GM21423 (cell line): ENCODE measurements around the gene SLC5A4.

Source experiments
- ATAC-seq: cut with Tn5 transposase; IDR thresholded peaks from one replicate; pipeline ENCODE4 v1.9.1; 2021; ENCODE audit warnings: mild to moderate bottlenecking, moderate library complexity; ENCODE audit not compliant: unreplicated experiment

The SLC5A4 gene

DNA sequence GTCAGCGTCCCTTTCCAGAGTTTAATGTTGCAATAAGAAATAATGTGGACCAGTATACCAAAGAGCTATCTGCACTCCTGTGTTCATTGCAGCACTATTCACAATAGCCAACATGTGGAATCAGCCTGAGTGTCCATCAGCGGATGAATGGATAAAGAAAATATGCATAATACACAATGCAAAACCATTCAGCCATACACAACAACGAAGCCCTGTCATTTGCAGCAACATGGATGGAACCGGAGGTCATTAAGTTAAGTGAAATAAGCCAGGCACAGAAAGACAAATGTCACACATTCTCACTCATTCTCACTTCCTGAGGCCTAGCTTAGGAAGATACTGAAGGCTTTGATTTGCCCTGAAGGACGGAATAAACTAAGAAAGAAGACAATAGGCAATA, 22.1 kb downstream of the SLC5A4 start:
- no peak for ATAC-seq

DNA sequence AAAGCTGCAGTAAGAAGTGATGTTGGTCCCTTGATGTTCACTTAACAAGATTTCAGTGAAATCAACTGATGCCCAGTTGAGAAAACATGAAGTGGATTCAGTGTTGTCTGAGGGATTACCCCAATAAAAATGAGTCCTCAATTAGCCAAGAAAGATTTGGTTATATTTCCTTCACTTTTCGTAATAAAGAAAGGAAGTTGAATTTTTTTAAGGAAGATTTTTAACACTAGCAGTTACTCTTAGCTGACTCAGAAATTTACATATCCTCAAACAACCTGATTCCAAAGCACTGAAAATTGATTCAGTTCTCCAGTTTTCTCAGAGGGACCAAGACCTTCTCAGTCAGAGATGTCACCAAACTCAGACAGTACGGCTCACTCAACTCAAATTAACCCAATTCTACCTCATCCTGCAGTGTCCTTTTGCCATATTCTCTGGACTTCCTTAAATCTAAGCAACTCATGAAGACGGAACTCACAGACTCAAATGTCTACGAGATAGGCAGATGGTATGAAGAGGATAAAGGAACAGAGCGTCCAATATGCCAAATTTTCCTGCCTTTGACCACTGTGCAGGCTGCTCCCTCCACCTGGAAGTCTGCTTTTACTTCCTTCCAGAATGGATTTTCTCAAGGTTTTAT, 22.8 kb downstream of the SLC5A4 start:
- ATAC-seq: no peak

DNA sequence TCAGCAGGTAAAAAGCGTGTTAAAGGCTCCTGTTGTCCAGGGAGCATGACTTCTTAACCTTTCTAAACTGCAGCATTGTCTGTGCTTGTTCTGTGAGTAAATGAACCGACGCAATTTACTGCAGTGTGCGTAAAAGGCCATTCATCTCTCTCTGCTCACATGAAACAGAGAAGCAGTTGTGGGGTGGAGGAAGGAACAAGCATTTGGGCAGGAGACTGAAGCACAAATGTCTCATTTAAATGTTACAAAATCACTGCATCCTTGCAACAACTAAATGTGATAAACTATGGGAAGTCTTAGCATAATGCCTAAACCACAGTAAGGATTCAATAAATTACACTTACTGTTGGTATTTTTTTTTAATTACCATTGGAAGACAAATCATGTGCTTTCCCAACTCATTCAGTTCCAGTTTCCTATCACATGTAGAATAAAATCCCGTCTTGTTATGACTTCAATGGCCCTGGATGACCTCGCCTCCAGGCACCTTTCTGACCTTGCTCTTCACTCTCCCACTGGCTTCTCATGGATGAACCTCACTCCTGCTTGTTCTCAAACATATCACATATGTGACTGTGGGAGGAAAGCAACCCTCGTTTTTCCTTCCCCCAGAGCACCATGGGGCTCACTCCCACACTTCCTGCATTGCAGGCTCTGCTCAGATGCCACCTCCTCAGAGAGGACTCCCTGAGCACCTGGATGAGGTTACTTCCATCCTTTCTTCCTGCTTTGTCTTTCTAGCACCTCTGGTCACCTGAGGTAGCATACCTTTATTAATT, 28.6 kb downstream of the SLC5A4 start:
- no peak for ATAC-seq

DNA sequence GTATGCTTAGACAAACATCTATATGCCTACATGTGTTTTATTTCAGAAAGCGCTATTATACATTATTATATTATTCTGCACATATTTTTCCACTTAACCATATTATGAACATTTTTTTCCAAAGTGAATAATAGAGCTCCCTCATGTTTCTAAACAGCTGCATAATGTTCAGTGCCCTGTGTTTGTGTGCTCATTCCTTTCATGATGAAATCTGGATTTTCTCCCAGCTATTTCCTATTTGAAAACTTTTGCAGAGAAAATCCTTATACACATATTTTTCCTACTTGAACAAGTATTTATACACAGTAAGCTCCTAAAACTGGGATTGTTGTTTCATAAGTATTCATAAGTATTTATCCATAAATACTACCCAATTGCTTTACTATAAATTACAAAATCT, 32.2 kb downstream of the SLC5A4 start:
- ATAC-seq: no peak

- ATAC-seq: no peak
Observed at GRCh38 chr22:32219026-32219425, 36.1 kb downstream of the SLC5A4 start.

DNA sequence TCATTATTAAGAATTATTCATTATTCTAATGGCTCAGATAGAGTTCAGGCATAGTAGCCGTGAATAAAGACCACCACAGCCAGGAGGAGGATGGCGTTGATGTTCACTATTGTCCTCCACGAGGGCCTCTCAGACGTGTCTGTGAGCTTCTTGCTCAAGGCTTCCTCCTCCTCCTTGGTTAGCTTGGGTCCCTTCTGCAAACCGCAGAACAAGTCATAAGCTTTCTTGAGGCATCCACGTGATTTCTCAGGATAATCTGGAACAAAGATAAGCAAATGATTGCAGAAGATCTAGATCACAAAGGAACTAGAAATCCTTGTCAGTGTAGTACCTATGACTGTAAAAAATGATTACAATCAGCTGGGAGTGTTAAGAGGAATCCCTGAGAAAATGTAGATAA, 36.7 kb downstream of the SLC5A4 start:
- ATAC-seq: no peak

DNA sequence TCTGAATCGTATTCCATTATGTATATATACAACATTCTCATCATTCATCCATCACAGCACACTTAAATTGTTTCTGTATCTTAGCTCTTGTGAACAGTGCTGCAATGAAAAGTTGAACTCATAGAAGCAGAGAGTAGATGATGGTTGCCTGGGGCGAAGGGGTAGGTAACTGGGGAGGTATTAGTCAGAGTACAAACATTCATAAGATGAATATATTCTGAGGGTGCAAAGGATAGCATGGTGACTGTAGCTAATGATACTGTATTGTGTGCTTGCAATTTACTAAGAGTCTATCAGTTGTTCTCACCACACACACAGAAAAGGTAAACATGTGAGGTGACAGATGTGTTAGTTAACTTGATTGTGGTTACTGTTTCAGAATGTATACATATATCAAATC, 37.7 kb downstream of the SLC5A4 start:
- no peak for ATAC-seq

DNA sequence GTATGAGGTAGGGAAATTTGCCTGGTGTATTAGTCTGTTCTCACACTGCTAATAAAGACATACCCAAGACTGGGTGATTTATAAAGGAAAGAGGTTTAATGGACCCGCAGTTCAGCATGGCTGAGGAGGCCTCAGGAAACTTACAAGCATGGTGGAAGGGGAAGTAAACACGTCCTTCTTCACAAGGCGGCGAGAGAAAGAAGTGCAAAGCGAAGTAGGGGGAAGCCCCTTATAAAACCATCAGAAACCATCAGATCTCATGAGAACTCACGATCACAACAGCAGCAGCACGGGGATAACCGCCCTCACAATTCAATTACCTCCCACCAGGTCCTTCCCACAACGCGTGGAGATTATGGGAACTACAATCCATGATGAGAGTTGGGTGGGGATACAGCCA, 38.2 kb downstream of the SLC5A4 start:
- ATAC-seq: no peak

- ATAC-seq: no peak
Observed at GRCh38 chr22:32211011-32211410, 44.1 kb downstream of the SLC5A4 start.

DNA sequence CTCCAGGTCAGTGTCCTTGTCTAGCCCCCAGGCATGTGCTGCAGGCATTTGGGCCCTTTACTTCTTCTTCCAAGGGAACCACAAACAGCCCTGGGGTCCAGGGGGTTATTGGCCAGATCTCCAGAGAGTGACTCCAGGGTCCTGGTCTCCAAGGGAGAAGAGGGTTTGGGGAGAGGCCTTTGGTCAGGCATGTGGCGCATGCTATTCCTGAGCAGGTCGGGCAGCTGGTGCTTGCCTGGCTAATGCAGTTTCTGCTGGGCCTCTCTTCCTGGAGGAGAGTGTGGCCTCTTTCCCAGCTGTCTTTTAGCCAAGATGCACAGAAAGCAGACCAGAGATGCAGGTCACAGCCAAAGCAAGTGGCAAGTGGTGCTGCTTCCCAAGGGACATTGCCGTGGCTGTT, 46.5 kb downstream of the SLC5A4 start:
- ATAC-seq: no peak

- no peak for ATAC-seq
Observed at GRCh38 chr22:32207971-32208480, 47.1 kb downstream of the SLC5A4 start.

DNA sequence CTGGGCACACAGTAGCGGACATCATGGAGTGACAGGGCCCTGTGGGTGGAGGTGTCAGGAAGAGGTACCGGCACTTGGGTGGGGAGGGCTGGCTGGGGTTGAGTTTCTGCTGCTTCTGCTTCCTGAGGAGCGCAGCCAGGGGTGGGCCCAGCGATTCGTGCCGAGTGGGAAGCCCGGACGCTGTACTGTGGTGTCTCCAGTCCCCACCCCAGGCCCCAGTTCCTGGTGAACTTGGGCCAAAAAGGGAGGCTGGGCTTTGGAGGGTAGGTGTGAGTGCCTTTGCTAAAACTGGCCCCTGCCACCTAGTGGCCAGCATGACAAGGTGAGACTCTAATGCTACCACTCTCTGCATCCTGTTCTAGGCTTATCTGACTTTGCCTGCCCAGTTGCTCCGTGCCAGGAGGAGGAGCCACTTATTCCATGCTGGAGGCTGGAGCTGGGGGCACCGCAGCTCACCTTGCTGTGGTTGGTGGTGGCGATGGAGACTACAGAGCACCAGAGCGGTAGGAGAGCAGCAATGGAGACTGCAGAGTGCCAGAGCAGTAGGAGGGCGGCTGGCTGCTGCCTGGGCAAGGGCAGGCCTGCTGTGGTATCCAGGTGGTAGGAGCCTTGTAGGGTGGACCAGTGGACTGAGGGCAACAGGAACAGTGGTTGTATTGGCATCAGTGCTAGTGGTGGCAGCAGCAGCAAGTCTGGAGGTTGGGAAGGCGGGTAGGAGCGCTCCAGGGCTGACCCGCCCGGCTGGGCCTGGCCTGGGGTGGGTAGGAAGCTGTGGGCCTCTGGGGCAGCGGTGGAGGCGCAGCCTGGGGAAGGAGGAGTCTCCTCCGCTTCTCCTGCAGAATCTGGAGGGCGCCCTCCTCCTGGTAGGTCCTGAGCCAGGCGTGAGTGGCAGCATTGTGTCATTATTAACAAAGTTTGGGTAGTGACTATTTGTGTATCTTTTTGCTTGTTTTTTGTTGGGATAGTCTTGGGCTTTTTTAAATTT, 48.1 kb downstream of the SLC5A4 start:
- no peak for ATAC-seq

DNA sequence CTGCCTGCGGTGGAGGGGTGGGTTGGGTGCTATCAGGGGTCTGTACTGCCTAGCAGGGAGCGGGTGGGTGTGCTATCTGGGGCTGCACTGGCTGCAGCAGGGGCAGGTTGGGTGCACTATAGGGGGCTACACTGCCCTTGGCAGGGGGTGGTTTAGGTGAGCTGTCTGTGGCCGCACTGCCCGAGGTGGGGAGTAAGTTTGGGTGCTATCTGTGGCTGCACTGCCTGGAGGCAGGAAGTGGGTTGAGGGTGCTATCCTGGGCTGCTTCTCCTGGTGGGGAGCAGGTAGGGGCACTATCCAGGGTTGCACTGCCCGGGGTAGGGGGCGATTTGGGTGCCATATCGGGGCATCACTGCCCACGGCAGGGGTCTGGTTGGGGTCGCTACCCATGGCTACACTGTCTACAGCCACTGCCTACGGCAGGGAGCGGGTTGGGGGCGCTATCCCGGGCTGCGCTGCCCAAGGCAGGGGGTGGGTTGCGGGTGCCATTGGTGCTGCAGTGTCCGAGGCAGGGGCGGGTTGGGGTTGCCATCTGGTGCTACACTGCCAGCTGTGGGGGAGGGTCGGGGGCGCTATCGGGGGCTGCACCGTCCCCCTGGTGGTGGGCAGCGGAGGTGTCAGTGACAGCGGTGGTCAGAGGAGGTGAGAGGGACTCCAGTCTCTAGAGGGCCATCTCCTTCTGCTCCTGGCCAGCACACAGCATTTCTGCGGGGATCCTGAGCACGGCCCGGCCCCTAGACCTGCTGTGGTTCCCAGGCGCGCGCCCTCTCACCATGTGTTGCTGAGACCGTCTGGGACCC, 49.0 kb downstream of the SLC5A4 start:
- ATAC-seq: no peak

- ATAC-seq: no peak
Observed at GRCh38 chr22:32204856-32205722, 50.1 kb downstream of the SLC5A4 start, which contains the start of gene RFPL2. Gene RFPL2, minus strand, starts transcription at chr22:32205073. Its CDS starts 2,622 bp downstream, at chr22:32202451.

- no peak for ATAC-seq
Observed at GRCh38 chr22:32204040-32204855, 50.9 kb downstream of the SLC5A4 start.

DNA sequence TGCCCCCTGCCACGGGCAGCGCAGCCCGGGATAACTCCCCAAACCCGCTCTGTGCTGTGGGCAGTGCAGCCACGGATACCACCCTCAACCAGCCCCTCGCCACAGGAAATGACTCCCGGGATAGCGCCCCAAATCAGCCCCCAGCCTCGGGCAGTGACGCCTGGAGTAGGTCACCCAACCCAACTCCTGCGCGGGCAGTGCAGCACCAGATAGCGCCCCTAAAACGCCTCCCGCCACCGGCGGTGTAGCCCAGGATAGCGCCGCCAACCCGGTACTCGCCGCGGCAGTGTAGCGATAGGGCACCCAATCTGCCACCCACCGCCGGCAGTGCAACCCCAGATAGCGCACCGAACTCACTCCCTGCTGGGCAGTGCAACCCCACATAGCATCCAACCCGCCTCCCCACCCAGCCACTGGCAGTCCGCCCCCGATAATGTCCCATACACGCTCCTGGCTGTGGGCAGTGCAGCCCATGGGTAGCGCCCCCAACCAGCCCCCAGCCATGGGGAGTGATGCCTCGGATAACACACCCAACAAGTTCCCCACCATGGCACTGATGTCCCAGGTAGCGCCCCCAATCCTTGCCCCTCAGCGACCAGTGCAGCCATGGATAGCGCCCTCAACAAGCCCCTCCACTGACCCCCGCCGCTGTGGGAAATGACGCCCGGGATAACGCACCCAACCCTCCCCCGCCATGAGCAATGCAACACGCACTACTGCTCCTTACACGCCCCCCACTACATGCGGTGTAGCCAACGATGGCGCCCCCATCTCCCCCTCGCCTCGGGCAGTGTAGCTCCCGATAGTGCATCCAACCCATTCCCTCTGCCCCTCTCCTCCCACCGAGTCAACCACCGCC, 51.7 kb downstream of the SLC5A4 start:
- ATAC-seq: no peak

DNA sequence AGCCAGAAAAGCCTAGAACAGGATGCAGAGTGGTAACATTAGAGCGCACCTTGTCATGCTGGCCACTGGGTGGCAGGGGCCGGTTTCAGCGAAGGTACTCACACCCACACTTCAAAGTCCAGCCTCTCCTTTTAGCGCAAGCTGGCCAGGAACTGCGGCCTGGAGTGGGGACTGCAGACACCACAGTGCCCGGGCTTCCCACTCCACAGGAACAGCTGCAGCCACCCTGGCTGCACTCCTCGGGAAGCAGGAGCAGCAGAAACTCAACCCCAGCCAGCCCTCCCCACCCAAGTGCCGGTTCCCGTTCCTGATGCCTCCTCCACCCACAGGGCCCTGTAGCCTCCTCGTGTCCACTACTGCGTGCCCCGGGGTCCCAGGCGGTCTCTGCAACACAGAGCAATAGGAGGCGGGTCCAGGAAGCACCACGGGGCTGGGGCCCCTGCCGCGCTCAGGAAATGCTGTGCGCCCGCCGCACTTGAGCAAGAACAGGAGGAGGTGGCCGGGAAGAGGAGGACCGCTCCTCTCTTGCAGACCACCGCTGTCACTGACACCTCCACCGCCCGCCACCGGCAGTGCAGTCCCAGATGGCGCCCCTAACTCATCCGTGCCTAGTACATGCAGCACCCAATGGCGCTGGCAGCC, 52.5 kb downstream of the SLC5A4 start:
- ATAC-seq: no peak
